ENCODE results near the gene MRAS.

The MRAS gene

GRCh38 chr3:138347960-138348753, at the start of gene MRAS:
TSS of gene MRAS (plus strand) at chr3:138348579. CDS start at chr3:138372884, 24,305 bp downstream.
- DNase-seq: peak; percentile 69

GRCh38 chr3:138300647-138301046, 47.7 kb upstream of the MRAS start:
- no peak for DNase-seq

GRCh38 chr3:138303474-138303873, 44.9 kb upstream of the MRAS start:
- DNase-seq: no peak

GRCh38 chr3:138307899-138308298, 40.5 kb upstream of the MRAS start:
- no peak for DNase-seq

- no peak for DNase-seq
Measured at GRCh38 chr3:138308783-138309182, 39.6 kb upstream of the MRAS start.

- no peak for DNase-seq
Measured at GRCh38 chr3:138310494-138310893, 37.9 kb upstream of the MRAS start.

GRCh38 chr3:138314751-138315150, 33.6 kb upstream of the MRAS start:
- DNase-seq: no peak

GRCh38 chr3:138317687-138318086, 30.7 kb upstream of the MRAS start:
- no peak for DNase-seq

- DNase-seq: no peak
Measured at GRCh38 chr3:138323971-138324370, 24.4 kb upstream of the MRAS start.

- no peak for DNase-seq
Measured at GRCh38 chr3:138325990-138326389, 22.4 kb upstream of the MRAS start.

- DNase-seq: no peak
Measured at GRCh38 chr3:138326866-138327595, 21.3 kb upstream of the MRAS start.

GRCh38 chr3:138327831-138328230, 20.5 kb upstream of the MRAS start:
- DNase-seq: no peak

GRCh38 chr3:138328341-138328740, 20.0 kb upstream of the MRAS start:
- no peak for DNase-seq

- peak; percentile 94 for DNase-seq
Measured at GRCh38 chr3:138329127-138329983, 19.0 kb upstream of the MRAS start, which contains the start of gene NME9. TSS of gene NME9 (minus strand) at chr3:138329851. CDS start at chr3:138329335, 516 bp downstream.

- no peak for DNase-seq
Measured at GRCh38 chr3:138329984-138330293, 18.4 kb upstream of the MRAS start.

GRCh38 chr3:138331143-138331894, 17.1 kb upstream of the MRAS start:
- no peak for DNase-seq

GRCh38 chr3:138332472-138333073, 15.8 kb upstream of the MRAS start:
- no peak for DNase-seq

GRCh38 chr3:138334608-138335007, 13.8 kb upstream of the MRAS start:
- no peak for DNase-seq

- peak; percentile 7 for DNase-seq
Measured at GRCh38 chr3:138336454-138336999, 11.9 kb upstream of the MRAS start.

GRCh38 chr3:138338244-138338643, 10.1 kb upstream of the MRAS start:
- no peak for DNase-seq

- DNase-seq: no peak
Measured at GRCh38 chr3:138338811-138339210, 9.6 kb upstream of the MRAS start.

GRCh38 chr3:138340511-138340910, 7.9 kb upstream of the MRAS start:
- DNase-seq: no peak
